NCI-H1417 treated with DMSO at 0.1 percent for 48 hours (cell line): ENCODE results near the gene TMEM108.
A peak's percentile ranks its signal among the peaks of the same experiment; 100 is the strongest.

Experiments
- DNase-seq: peaks from one replicate; lab custom pipeline; 2025; lab: John Stamatoyannopoulos, UW

TMEM108 gene

DNA sequence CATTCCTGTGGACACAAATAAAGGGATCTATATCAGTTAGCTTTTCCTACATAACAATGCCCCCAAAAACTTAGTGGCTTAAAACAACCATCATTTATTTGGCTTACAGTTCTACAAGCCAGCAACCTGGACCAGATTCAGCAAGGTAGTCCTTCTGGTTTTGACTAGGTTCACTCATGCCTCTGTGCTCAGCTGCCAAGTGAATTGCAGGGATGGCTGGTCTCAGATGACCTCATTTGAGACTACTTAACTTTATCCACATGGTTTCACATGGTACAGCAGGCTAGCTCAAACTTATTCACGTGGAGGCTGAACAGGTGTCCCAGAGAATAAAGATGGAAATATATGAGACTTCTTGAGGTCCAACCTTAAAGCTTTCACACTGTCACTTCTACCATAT is 242.4 kb downstream of the TMEM108 start:
- no peak for DNase-seq

DNA sequence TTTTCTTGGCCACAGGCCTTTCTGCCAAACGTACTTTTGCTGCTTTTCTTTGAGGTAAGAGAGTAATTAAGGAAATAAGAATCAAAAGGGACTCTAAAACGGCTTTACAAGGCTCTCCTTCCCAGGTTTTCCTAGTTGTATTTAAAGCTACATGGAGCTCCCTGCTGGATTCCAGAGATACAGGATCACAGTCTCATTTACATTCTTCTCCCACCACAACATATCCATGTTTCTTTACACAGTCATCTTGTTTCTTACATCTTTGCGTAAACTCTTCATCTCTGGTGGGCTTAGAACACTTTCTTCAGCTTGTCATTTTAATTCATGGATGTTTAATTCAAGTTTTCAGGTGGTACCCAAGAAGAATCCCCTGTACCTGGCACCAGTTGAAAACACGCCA is 244.0 kb downstream of the TMEM108 start:
- no peak for DNase-seq

DNA sequence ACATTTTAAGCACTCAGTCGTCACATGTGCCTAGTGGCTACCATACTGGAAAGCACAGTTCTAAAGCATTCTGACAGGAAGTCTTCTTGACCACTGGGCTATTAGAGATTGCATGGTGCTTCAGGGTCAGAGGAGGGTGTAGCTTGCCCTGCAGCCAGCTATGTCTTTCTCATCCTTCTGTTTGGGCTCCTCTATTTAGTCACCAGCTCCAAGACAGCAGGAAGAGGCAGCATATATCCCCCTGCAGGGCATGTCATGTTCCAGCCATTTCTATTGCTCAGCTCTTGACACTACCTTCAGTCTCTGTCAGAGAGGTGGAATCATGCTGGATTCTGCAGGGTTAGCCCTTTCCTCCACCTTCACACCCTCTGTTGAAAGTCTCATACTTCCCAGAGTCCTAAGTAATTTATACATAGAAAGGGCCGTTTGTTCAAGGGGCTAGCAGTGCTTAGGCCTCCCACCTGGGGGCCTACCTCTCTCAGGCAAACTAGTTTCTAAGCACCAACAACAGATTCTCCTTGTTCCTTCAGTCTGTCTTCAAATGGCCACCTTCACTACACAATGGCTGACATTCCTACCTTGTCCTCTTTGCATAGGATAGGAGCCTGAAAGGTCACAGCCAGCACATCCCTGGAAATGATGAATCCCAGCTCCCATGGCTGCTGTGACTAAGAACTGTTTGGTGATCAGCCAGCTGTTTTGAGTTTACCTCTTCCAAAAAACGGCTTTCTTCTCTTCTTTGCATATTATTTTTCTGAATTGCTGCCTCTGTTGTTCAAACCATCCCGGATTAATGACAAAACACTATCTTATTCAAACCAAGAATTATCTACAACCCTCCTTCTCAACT is 246.0 kb downstream of the TMEM108 start:
- DNase-seq: no peak

DNA sequence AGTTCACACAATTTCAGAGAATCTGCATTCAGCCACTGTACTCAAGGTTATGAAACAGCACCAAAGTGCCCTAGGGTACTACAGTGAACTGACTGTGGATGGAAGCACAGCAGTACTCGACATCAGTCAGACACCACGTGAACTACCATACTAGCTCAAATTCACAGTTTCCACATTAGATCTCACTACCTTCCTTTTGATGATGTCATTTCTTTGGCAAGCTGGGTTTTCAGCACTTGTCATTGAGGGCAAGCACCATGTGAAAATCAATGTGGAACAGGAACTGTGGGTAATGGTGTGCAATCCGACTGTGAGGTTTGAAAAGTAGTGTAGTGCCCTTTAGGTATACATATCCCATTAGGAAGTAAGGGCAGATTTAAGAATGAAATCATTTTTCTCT is 251.1 kb downstream of the TMEM108 start:
- no peak for DNase-seq

DNA sequence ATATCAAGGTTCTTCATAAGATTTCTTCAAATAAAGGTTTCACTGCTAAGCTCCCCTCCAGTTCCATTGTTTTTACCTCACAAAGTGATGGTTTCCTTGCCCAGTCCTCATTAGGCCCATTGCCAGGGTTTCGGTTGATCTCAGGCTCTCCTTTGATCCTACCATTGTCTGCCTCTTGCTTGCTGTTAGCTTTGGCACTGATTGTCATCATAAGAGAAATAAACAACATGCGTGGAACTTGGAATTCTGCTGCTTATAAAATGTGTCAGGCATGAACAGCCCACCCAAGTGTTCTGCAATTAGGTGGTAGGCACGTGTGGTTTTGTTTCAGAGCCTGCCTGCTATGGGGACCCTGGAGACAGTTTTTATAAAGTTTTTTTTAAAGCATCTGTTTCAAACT is 254.1 kb downstream of the TMEM108 start:
- no peak for DNase-seq

DNA sequence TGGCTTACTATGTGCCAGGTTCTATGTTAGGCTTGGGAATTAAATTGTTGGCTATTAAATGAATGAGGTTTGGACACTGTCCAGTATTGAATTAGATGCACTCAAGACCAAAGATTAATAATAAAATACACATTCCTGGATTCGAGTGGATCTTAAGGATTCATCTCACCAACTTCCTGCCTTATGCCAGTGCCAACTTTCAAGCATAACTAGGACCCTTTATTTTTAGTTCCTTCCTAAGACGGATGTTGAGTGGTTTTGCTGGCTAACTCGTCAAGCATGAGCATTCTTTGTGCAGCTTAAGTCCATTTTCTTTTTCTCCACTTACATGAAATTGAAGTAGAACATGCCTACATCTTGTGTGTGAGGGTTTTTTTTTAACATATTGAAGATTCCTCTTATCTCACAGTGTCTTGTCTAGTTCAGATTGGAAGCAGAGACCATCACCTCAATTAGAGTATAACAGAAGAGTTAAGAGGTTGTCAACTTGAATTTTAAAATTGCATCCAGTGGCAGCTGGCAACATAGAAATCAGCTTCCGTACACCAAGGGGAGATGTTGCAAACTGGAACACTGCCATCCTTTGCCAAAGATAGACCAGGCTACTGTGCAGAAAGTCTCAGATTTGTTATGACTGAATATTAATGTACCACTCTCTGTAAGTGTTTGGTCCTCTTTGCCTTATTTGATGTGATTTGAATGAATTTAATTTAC is 255.4 kb downstream of the TMEM108 start:
- DNase-seq: no peak

DNA sequence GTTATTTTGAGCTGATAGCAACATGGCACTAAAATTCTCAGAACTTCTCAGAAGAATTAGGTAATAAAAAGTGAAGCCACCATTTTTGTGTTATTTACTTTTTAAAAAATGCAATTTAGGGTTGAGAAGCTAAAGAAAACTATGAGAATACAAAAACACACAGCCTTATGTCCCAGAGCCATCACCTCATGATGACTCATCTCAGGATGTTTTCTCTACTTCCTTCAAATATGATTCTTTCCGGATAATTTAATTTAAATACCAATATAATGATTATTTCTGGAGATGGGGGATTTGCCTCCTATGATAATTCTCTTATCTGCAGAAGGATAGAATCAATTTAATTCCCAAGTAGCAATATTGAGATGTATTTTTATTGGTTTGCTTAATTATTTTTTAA is 256.1 kb downstream of the TMEM108 start:
- DNase-seq: no peak

DNA sequence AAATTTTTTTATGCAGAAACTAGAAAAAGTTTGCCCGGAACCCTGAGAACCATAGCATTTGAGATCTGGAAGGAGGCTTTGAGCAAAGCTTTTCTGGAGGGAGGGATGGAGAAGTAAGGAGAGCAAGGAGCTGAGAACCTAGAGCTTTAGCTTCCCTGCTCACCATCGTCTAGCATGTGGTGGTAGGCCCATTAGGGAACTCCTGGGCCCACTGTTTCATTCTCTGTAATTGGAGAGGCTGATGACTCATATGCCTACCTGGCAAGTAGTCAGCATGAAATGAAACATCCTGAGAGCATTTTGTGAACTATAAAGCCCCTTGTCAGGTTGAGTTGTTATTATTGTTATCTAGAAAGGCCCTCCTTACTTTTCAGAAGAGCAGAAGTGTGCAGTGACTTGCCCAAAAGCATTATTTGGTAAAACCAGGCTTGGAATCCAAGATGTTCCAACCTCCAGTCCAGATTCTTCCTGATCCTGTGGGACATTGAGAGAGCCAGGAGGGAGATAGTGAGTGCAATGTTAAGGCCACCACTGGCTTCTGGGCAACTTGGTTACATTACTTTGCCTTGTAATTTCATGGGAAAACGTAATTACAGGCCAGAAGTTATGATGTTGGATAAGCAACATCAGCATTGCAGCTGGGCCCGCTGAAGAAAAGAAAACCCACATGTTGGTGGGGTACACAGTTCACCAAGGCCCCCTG is 257.2 kb downstream of the TMEM108 start:
- no peak for DNase-seq

DNA sequence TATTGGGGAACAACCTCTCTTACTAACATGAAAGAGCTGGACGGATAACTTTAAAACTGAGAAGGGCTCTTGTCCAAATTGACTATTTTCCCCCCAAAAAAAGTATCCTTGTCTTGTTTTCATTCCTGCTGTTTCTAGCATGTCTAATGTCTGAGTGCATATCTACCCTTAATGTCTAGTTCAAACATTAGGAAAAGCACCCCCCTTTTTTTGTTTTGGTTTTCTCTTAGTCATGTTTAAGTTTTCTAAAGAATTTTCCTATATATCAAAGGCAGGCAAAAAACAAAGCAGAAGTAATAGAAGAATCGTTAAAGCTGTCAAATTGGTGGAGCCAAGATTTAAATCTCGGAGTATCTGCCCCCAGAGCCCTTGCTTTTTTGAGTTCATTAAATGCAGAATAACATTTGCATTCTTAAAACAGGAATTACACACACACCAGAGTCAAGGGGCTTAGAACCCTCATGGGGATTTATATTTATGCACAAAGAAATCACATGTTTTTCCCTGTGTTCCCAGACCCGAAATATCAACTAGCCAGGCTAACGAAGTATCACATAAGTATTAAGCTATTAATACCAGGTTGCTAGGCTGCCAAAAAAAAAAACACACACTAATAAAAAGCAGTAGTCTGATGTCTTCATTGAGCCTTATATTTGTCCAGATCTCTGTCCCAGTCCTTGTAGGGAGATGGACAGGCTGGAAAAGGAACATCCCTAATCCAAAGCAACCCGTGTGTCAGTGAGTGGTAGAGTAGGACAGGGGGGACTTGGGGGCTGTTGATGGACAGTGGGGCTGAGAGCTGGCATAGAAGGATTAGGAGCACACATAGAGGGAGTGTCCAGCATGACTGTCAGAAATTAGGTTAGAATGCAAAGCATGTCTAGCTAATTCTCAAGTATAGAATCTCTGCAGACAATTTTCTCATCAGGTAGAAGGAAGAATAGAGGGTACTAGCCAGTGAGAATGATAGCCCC is 258.0 kb downstream of the TMEM108 start:
- no peak for DNase-seq

DNA sequence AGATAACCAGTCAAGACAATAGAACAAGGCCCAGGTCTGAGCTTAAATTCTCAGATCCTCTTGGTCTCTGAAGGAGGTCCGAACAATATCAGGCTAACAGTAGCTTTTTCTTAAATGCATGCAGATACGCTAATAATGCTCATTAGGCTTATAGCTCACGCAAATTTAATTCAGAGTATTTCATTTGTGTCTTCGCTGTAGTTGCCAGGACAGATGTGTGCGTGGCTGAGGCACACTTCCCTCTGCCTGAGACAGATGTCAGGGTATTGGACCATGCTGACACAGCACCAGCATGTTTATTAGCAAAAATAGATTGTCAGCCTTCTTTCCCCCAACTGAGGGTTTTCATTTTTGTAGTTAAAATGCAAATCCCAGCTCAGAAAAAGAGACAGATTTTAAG is 258.8 kb downstream of the TMEM108 start:
- DNase-seq: no peak

DNA sequence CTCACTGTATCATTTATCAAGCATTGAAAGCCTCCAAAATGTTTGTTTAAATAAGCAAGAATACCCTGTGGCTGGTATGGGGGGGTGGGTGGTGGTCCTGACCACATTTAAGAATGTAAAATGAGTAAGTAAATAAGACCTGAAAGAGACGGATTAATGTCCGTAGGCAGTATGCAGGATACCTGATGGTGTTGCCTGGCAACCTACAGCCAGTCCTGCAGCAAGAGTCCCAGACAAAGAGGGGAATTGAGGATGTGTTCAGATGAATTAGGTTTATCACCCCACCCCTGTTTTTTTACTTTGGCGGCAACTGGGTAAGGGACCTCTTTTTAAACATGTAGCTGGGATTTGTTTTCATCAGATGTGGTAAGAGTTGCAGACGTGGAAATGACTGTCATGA is 261.9 kb downstream of the TMEM108 start:
- no peak for DNase-seq

DNA sequence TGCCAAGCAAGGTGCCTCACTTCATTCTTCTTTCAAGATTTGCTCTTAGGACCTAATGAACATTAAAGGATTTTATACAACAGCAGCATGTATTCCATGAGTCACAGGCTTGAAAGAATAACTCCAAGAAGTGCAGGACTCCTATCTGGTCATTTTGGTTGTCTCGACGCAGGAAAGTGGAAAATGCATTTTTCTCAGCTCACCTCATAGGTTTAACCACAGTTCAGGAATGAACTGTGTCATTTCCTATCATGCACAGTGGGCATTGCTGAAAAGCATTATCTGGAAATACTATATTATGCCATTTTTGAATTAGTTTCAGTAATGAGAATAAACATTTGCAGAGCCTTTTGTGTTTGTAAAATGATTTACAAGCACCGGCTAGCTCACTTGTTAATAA is 263.0 kb downstream of the TMEM108 start:
- no peak for DNase-seq

DNA sequence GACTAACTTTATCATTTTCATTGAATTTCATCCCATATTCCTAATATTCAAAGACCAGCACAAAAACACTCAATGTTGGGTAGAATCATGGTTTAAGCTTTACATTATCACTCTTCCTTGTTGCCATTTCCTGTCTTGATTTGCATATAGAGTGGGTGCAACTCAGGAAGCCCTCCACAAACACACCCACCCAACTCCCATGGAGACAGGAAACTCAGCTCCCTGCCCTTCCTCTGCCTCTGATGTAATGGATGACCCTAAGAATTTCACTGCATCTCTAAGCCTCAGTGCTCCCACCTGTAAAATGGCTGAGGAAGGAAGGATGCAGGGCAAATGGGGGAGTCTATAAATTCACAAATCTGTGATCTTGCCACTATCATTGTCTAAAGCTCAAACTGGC is 263.5 kb downstream of the TMEM108 start:
- DNase-seq: no peak

DNA sequence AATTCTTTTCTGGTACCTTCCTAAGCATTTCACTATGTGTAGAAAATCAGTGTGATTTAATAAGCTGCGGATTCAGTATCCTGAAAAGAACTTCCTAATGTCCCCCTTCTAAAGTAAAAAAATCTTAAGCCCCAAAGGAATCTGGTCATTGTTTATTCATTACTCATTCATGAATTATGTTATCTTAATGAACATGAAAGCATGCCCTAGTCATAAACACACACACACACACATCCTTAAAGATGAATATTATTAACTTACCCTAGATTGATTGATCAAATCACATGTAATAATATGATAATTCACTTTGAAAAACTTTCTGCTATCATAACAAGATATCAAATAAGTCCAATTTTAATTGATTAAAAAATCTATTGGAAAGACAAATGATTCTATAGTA is 265.2 kb downstream of the TMEM108 start:
- DNase-seq: no peak

DNA sequence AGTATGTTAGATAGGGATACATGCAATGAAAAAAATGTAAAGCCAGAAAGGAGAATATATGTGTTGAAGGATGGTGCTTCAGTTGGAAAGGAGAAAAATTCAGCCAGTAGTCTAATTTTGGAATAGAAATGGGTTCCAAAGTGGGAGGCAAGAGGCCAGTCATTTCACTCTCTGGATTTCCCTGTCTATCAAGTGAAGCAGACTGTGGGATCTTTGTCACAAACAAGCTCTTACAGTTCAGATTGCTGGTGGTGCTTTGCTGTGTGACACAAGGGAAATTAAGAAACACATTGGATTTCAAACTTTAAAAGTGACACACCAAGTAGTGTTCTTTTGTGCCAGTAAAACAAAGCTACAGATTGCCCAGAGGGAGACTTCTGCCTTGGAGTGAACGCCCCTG is 279.7 kb downstream of the TMEM108 start:
- no peak for DNase-seq

DNA sequence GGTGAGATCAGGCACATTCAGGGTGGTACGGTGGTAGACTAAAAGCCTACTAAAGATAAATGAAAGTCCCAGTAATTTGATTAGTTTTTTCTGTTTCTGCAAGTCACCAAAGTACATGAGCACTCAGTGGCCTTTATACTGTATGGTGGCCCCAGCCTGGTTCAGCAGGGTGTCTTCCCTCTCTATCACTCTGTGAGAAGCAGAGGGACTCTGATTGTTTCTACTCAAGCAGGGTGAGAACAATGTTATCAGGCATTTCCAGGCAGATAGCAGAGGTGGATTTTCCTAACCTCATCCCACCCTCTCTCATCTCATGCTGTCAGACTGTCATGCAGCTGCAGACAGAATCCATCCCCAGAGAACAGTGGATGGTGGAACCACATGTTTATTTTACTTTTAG is 290.2 kb downstream of the TMEM108 start:
- DNase-seq: no peak

DNA sequence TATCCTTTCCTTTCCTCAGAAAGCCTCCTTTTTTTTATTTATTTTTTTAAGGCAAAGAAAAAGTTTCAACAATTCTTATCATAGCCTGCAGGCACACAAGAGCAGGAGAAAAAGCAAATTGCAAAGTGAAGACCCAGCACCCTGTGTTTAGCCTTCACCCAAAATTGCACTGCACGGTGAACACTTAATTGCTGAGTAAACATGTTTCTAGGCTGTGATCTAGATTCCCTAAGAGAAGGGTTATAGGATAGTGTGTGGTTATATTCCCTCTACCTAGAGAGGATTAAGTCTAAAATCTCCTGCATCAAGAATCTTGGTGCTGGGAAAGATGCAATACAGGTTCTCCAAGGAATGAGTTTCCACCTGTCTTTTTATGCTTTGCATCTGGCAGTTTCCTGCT is 291.4 kb downstream of the TMEM108 start:
- DNase-seq: peak; percentile 8

DNA sequence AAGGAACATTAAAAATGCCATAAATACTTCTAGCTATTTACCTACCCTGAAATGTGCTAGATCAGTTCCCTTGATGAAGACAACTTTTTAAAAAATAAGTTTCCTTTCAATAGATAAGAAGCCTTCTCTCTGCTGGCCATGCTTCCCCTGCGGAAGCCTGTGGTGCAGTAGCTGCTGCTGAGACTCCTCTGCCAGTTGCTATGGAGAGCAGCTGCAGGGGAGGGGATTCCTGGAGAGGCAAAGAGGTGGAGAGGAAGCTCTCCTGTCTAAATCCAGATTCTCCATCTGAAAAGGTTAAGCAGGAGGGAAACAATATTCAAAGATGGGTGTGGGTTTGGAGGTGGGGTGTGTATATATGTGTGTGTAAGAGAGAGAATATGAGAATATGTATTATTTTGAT is 291.9 kb downstream of the TMEM108 start:
- no peak for DNase-seq

DNA sequence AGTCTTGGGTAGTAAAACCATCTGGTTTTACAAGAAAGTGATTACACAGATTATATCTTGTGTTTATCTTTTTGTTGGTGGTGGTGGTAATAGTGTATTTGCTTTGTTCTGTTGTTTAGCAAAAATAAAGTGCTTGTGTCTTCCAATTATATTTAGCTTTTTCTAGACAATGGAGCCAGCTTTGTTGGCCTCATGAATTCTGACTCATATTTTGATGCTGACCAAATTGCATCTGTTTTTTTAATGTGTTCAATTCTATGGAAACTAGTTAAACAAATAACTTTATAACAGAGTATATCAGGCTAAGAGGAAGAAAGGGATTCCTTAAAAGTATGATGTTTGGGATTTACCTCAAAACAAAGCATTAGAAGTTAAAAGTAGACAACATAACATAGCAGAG is 292.3 kb downstream of the TMEM108 start:
- no peak for DNase-seq

DNA sequence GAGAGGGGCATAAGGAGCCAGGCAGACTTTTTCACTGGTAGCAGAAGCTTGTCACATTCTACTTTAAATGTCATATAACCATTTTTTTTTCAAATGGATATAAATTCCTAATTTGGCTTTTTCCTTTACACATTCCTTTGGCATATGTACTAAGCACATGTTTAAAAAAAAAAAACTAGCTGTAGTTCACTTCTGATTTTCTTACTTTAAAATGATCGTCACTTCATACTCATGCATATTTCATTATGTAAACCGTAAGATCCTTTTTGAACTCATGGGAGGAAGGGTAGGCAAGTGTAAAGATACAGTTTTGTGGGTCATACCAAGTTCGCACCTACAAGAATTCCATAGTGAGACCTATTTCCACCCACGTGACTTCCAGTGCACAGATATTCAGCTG is 316.5 kb downstream of the TMEM108 start:
- no peak for DNase-seq

DNA sequence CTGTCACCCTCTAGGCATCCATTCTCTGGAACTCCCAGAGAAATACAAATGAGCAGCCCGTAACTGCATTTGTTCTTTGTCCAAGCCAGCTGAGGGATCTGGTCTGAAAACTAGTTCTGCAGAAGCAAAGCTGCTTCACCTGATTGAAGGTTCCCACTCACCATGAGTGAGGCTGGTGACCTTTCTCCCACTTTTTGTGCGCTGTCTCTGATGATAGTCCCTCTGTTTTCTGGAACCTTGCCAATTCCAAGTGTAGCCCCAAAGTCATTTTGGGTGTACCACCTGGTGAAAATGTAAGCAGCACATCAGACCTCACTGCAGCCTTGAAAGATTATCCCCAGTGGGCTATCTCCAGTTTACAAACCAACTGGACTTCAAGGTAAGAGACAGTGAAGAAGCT is 322.3 kb downstream of the TMEM108 start:
- no peak for DNase-seq

DNA sequence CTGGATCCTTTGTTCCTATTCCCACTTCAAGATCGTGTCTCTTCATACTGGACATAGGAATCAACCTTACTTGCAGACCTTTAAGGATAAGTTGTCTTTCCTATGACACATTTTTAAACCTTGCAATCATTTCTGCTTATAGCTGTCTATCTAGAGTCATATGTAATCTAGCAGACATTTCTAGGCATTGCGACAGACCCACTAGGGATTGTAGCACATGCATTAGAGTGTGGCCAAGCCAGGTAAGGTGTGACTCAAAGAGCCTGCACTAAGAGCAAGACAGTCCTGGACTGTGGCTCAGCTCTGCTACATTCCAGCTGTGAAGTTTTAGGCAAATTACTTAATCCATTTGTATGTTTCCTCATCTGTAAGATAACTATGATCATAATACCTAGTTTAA is 322.8 kb downstream of the TMEM108 start:
- DNase-seq: no peak
